GM12878 (cell line): ENCODE measurements around the gene NHERF2. TPM values are rescaled to one million over a fixed set of nuclear protein-coding genes. Genes with fewer than 3 reads are reported as not detected.

Experiments used
- ATAC-seq: fragments of 200-7000 bp; cut with Tn5 transposase; 3 replicates; pipeline ENCODE4 v1.9.1; 2020; ENCODE audit warnings: mild to moderate bottlenecking, moderate library complexity
- BruUV-seq: library from RNA; stranded (reverse); fragments of 400-500 nt; replicated peaks from 2 replicates; lab custom pipeline; 2021; lab: Mats Ljungman, UMichigan
- CTCF ChIA-PET: fragments of 300-600 bp; sonication (Branson Sonifier 250); formaldehyde crosslinking; extraction: SDS; loops from one replicate; lab custom pipeline; 2021; ENCODE audit warnings: inconsistent platforms; lab: Yijun Ruan, JAX
- POLR2A ChIA-PET: fragments of 350-600 bp; formaldehyde crosslinking; extraction: SDS; loops from one replicate; lab custom pipeline; 2021; ENCODE audit warnings: inconsistent platforms; lab: Charles Lee
- RAD21 ChIA-PET: fragments of 300-600 bp; sonication (Branson Sonifier 250); formaldehyde crosslinking; loops from one replicate; lab custom pipeline; 2023; ENCODE audit warnings: antibody characterized with exemption; ENCODE audit not compliant: unreplicated experiment; lab: Charles Lee
- SMC1A ChIA-PET: fragments of 300-600 bp; sonication (Branson Sonifier 250); formaldehyde crosslinking; loops from one replicate; lab custom pipeline; 2023; ENCODE audit not compliant: unreplicated experiment, uncharacterized antibody; lab: Charles Lee
- DNase-seq: peaks from one replicate; pipeline ENCODE4 v3.0.0-alpha.2; 2011; ENCODE audit warnings: low read depth, low spot score
- FAIRE-seq: peaks from 3 replicates; lab custom pipeline; 2011; peaks lifted over from hg19 to GRCh38; lab: Jason Lieb, UNC
- H2AFZ ChIP-seq: 2 replicates; pipeline ENCODE4 v1.6.0; 2011; ENCODE audit warnings: low read depth, low read length, control low read depth; ENCODE audit not compliant: control insufficient read depth
- H3K27ac ChIP-seq: 2 replicates; pipeline ENCODE4 v1.5.1; 2011; ENCODE audit warnings: control low read depth; ENCODE audit not compliant: control insufficient read depth, insufficient read depth
- H3K27me3 ChIP-seq, 2 experiments: replicated peaks in 1 of 2; 2 replicates each; pipeline versions ENCODE4 v1.6.0 to v1.6.1; 2011; ENCODE audit warnings: low read length in 1 of 2; ENCODE audit not compliant: control insufficient read depth in 2 of 2, insufficient read depth in 2 of 2
- H3K36me3 ChIP-seq, 2 experiments: 2 replicates each; pipeline ENCODE4 v1.5.1; 2011; ENCODE audit warnings: low read length in 1 of 2; ENCODE audit not compliant: control insufficient read depth in 2 of 2, insufficient read depth in 2 of 2
- H3K4me1 ChIP-seq: 2 replicates; pipeline ENCODE4 v1.6.1; 2011; ENCODE audit warnings: mild to moderate bottlenecking, low read length, moderate library complexity, mixed read lengths; ENCODE audit not compliant: control insufficient read depth, insufficient read depth
- H3K4me2 ChIP-seq: 2 replicates; pipeline ENCODE4 v1.6.0; 2011; ENCODE audit warnings: control low read depth; ENCODE audit not compliant: control insufficient read depth, insufficient read depth
- H3K4me3 ChIP-seq: fragments of 200-600 bp; sonication (generic); 2 replicates; pipeline ENCODE4 v1.5.1; 2016
- H3K79me2 ChIP-seq: 2 replicates; pipeline ENCODE4 v1.6.0; 2011; ENCODE audit warnings: low read length; ENCODE audit not compliant: control insufficient read depth, insufficient read depth
- H3K9ac ChIP-seq: 2 replicates; pipeline ENCODE4 v1.8.0; 2011; ENCODE audit warnings: low read length, control low read depth, mixed read lengths; ENCODE audit not compliant: control insufficient read depth, insufficient read depth
- H3K9me3 ChIP-seq: replicated peaks from 3 replicates; pipeline ENCODE4 v1.5.1; 2011; ENCODE audit warnings: mild to moderate bottlenecking, low read length; ENCODE audit not compliant: control insufficient read depth, insufficient read depth
- H4K20me1 ChIP-seq: 2 replicates; pipeline ENCODE4 v1.6.0; 2011; ENCODE audit not compliant: control insufficient read depth, insufficient read depth
- BCL11A ChIP-seq: IDR thresholded peaks from 2 replicates; pipeline ENCODE4 v1.6.1; 2011; ENCODE audit warnings: low read depth, low read length
- CHD4 ChIP-seq: fragments of 200-600 bp; sonication (generic); IDR thresholded peaks from 2 replicates; pipeline ENCODE4 v1.6.1; 2016; ENCODE audit warnings: mild to moderate bottlenecking
- CUX1 ChIP-seq: IDR thresholded peaks from 2 replicates; pipeline ENCODE4 v1.6.1; 2012; ENCODE audit warnings: improper control_type of control experiment, low read depth, low read length; ENCODE audit not compliant: insufficient replicate concordance
- E4F1 ChIP-seq: fragments of 450-650 bp; IDR thresholded peaks from 2 replicates; pipeline ENCODE4 v1.6.1; 2018; ENCODE audit warnings: borderline replicate concordance, mild to moderate bottlenecking; ENCODE audit not compliant: partially characterized antibody
- EED ChIP-seq: sonication (generic); IDR thresholded peaks from 2 replicates; pipeline ENCODE4 v1.6.1; 2016; ENCODE audit warnings: antibody characterized with exemption, low read depth
- ELK1 ChIP-seq: IDR thresholded peaks from 2 replicates; pipeline ENCODE4 v1.6.1; 2012; ENCODE audit warnings: low read depth, low read length, improper control_type of control experiment
- KLF5 ChIP-seq: fragments of 450-650 bp; IDR thresholded peaks from 2 replicates; pipeline ENCODE4 v1.6.1; 2014; ENCODE audit warnings: mild to moderate bottlenecking; ENCODE audit not compliant: partially characterized antibody
- NBN ChIP-seq: fragments of 450-650 bp; IDR thresholded peaks from 2 replicates; pipeline ENCODE4 v1.6.1; 2016
- NFXL1 ChIP-seq: fragments of 450-650 bp; IDR thresholded peaks from 2 replicates; pipeline ENCODE4 v1.6.1; 2017; ENCODE audit warnings: antibody characterized with exemption, mild to moderate bottlenecking, borderline replicate concordance
- PAX5 ChIP-seq: IDR thresholded peaks from 2 replicates; pipeline ENCODE4 v1.6.1; 2011; ENCODE audit warnings: low read depth, low read length, borderline replicate concordance
- POLR2AphosphoS2 ChIP-seq: IDR thresholded peaks from 2 replicates; pipeline ENCODE4 v1.6.1; 2011; ENCODE audit warnings: low read depth, mild to moderate bottlenecking, low read length, improper control_type of control experiment, moderate library complexity
- RCOR1 ChIP-seq: conservative IDR thresholded peaks from 2 replicates; pipeline ENCODE4 v1.6.1; 2012; ENCODE audit warnings: low read depth, low read length, improper control_type of control experiment
- SRF ChIP-seq, 2 experiments: IDR thresholded peaks; 2 replicates each; pipeline ENCODE4 v1.6.1; 2011; ENCODE audit warnings: low read depth in 2 of 2, low read length in 2 of 2, mild to moderate bottlenecking in 1 of 2, moderate library complexity in 1 of 2
- USF1 ChIP-seq: IDR thresholded peaks from 2 replicates; pipeline ENCODE4 v1.6.1; 2011; ENCODE audit warnings: borderline replicate concordance, low read depth, mild to moderate bottlenecking, moderate library complexity, mixed read lengths, low read length; ENCODE audit not compliant: insufficient read depth; ENCODE audit errors: extremely low read length
- WGBS: methylation state at CpG from one replicate; pipeline ENCODE4 v1.1.6; 2016; ENCODE audit warnings: low lambda C conversion rate; ENCODE audit not compliant: insufficient replicate concordance, insufficient coverage; ENCODE audit errors: missing lambda C conversion rate; 5-methylcytosine and 5-hydroxymethylcytosine counted together
- in situ Hi-C: fragments of 300-500 bp; cut with MboI; formaldehyde crosslinking; loops from 9 replicates; pipeline ENCODE4 v1.14.3; 2018; ENCODE audit warnings: mixed read lengths
- intact Hi-C: fragments of 100-400 bp; cut with micrococcal nuclease; formaldehyde crosslinking; loops from one replicate; pipeline ENCODE4 v1.14.2; 2022; ENCODE audit not compliant: unreplicated experiment
- polyA plus RNA-seq, 11 experiments: library from polyadenylated mRNA; depleted of rRNA in 4 of 11; unstranded in 6 of 11; stranded (reverse) in 5 of 11; fragments of >200 nt; fragmentation: Nextera tagmentation in 4 of 11; fragmentation: Illumina TruSeq in 1 of 11; extraction: Ambion mirVana in 4 of 11; extraction: Trizol in 1 of 11; gene quantifications; 1 replicate in 1 of 11; 2 replicates in 10 of 11; pipeline versions ENCODE4 v1.2.1 to v1.2.3, GENCODE V29; 2011 to 2016; ENCODE audit warnings: inconsistent platforms in 2 of 11, missing spikeins in 2 of 11, low read depth in 1 of 11
- total RNA-seq, 4 experiments: library from RNA; depleted of rRNA in 3 of 4; stranded (reverse); fragments of >200 nt in 3 of 4; fragmentation: Illumina TruSeq in 1 of 4; extraction: Trizol in 1 of 4; gene quantifications; 2 replicates each; pipeline versions ENCODE4 v1.2.1 to v1.2.3, GENCODE V29; 2013 to 2021

NHERF2 gene
- total and polyA plus RNA-seq, 10 of the 15 experiments (the other 5 are each of a cell fraction or from before 2014, with no cell fraction given), result 0.05 to 0.31 (median 0.08) TPM; not detected in 4

- Histone ChIP-seq H3K9me3 (no peaks in the 10 kb centered on the region), H3K4me1 (peaks cover 4% of the 10 kb centered on the region), H2AFZ (no peak overlapping the region), H3K4me2 (no peak overlapping the region), H3K27ac (no peak overlapping the region), H3K4me3 (no peak overlapping the region), H4K20me1 (peaks cover 3% of the 10 kb centered on the region), H3K27me3 (no peaks in the 10 kb centered on the region), H3K9ac (no peak overlapping the region), H3K79me2 (no peaks in the 10 kb centered on the region; the same call in 1 of the 2 replicates), H3K36me3 (peaks cover 3 to 44% of the 10 kb centered on the region in 2 experiments)
- DNase-seq (no peak), FAIRE-seq (no peak), ATAC-seq (no peak)
- intact Hi-C loops, result no loop called here
- BruUV-seq, result TSS peak; percentile 63
- in situ Hi-C loops, result no loop called here
- RAD21 ChIA-PET, result interaction anchor here (1.0 kb wide), 1 partner anchor 14 kb away, joined by 3 read pairs; the partner anchor contains the start of gene GFER
- SMC1A ChIA-PET, result no interaction called here
- CTCF ChIA-PET, result no interaction called here
- POLR2A ChIA-PET, result no interaction called here
- WGBS, result 91% methylated on average over 26 of the region's 27 CpGs
- TF ChIP-seq PAX5, result no peak
- TF ChIP-seq KLF5, result no peak
- TF ChIP-seq E4F1, result no peak
- no peak for TF ChIP-seq NFXL1
- no peak for TF ChIP-seq ELK1
- no peak for TF ChIP-seq NBN
- no peak for TF ChIP-seq BCL11A
- TF ChIP-seq POLR2AphosphoS2, result no peak
- no peak for TF ChIP-seq CUX1
- no peak for TF ChIP-seq RCOR1
- TF ChIP-seq CHD4, result no peak
- no peak for TF ChIP-seq USF1
- TF ChIP-seq SRF (IDR thresholded peaks at IDR 0.05; ENCODE audit: low read depth in 2 of 2, low read length in 2 of 2), result no peak
- no peak for TF ChIP-seq EED
Measured at GRCh38 chr16:1998360-1998835, 28.3 kb upstream of the NHERF2 start.
